ENCODE measurements around the gene MPZL3. TPM values are rescaled to one million over a fixed set of nuclear protein-coding genes. Genes with fewer than 3 reads are reported as not detected.

Gene MPZL3
- total RNA-seq, 1 donor from 2014 or later, result 1.0 TPM

DNA sequence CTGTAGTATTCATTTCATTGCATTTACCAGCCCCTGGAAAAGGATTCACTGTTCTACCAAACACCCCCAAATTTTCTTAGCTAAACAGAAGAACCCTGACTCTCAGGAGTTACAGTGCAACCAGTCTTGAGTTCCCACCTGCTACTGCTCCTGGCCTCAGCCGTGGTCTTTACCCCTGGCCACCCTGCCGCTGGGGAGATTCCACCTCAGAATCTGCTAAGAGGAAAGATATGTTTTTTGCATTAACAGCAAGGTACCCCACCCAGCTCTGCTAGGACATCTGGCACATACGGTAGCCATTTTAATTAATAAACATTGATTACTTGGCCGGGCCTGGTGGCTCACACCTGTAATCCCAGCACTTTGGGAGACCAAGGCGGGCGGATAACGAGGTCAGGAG lies 36.4 kb downstream of the MPZL3 start:
- Histone ChIP-seq H3K27me3 (ENCODE audit: control insufficient read depth in 3 of 3, insufficient read depth in 3 of 3, low read length in 3 of 3) (peaks cover 0 to 10% (median 9%) of the 10 kb centered on the region in 3 donors), H3K9me3 (ENCODE audit: control insufficient read depth in 3 of 3, low read length in 3 of 3) (no peaks in the 10 kb centered on the region), H3K9ac (ENCODE audit: low read depth in 1 of 3, low read length in 3 of 3) (no peak overlapping the region), H3K27ac (ENCODE audit: low read depth, low read length) (no peak overlapping the region), H3K36me3 (ENCODE audit: control insufficient read depth in 3 of 3, insufficient read depth in 3 of 3, low read length in 3 of 3) (no peaks in the 10 kb centered on the region), H3K4me1 (ENCODE audit: control insufficient read depth in 3 of 3, insufficient read depth in 3 of 3, low read length in 3 of 3) (no peaks in the 10 kb centered on the region), H3K4me3 (ENCODE audit: low read length in 3 of 3) (no peak overlapping the region)

GRCh38 chr11:118215262-118215661 lies 36.9 kb downstream of the MPZL3 start:
- H3K4me3 ChIP-seq (ENCODE audit: low read length in 3 of 3), result no peak overlapping the region
- H3K27ac ChIP-seq (ENCODE audit: low read depth, low read length), result no peak overlapping the region
- no peaks in the 10 kb centered on the region for H3K9me3 ChIP-seq (ENCODE audit: control insufficient read depth in 3 of 3, low read length in 3 of 3)
- H3K9ac ChIP-seq (ENCODE audit: low read depth in 1 of 3, low read length in 3 of 3), result no peak overlapping the region
- peaks cover 0 to 12% (median 7%) of the 10 kb centered on the region in 3 donors for H3K27me3 ChIP-seq (ENCODE audit: control insufficient read depth in 3 of 3, insufficient read depth in 3 of 3, low read length in 3 of 3)
- H3K4me1 ChIP-seq (ENCODE audit: control insufficient read depth in 3 of 3, insufficient read depth in 3 of 3, low read length in 3 of 3), result no peaks in the 10 kb centered on the region
- H3K36me3 ChIP-seq (ENCODE audit: control insufficient read depth in 3 of 3, insufficient read depth in 3 of 3, low read length in 3 of 3), result no peaks in the 10 kb centered on the region

DNA sequence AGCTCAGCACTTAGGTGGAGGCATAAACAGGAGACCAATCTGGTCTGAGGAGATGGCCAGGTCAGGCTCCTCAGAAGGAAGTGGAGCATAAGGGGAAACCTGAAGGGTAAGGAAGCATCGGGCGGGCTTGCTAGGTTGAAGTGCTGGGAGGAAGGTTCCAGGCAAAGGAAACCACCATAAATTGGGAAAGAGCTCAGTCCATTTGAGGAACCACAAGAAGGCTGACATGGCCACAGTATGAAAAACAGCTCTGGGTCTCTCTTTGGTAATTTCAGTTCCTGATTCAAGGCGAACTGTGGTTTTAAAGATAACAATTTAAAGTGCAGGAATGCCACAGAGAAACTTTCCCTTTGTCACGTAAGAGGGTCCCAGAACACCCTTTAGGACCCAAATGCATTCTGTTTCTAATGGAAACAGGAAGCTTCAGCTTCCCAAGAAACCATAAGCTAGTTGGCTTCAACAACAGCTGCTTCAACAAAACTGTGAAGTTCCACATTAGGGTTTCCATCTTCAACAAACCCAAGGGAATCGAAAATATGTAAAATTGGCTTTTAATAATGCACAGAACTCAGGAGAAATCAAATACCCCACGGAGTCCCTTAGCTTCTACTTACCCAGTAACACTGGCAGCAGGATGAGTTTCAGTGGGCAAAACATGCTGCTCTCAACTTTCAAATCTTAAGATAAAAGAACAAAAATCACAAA lies 37.8 kb downstream of the MPZL3 start:
- Histone ChIP-seq H3K9me3 (ENCODE audit: control insufficient read depth in 3 of 3, low read length in 3 of 3) (no peaks in the 10 kb centered on the region), H3K9ac (ENCODE audit: low read depth in 1 of 3, low read length in 3 of 3) (no peak overlapping the region), H3K27me3 (ENCODE audit: control insufficient read depth in 3 of 3, insufficient read depth in 3 of 3, low read length in 3 of 3) (peaks cover 0 to 10% (median 7%) of the 10 kb centered on the region in 3 donors), H3K27ac (ENCODE audit: low read depth, low read length) (peak overlapping the region; percentile 36), H3K4me1 (ENCODE audit: control insufficient read depth in 3 of 3, insufficient read depth in 3 of 3, low read length in 3 of 3) (no peaks in the 10 kb centered on the region), H3K4me3 (ENCODE audit: low read length in 3 of 3) (no peak overlapping the region), H3K36me3 (ENCODE audit: control insufficient read depth in 3 of 3, insufficient read depth in 3 of 3, low read length in 3 of 3) (no peaks in the 10 kb centered on the region)

- H3K36me3 ChIP-seq (ENCODE audit: control insufficient read depth in 3 of 3, insufficient read depth in 3 of 3, low read length in 3 of 3), result no peaks in the 10 kb centered on the region
- no peak overlapping the region for H3K9ac ChIP-seq (ENCODE audit: low read depth in 1 of 3, low read length in 3 of 3)
- peaks cover 0 to 10% (median 7%) of the 10 kb centered on the region in 3 donors for H3K27me3 ChIP-seq (ENCODE audit: control insufficient read depth in 3 of 3, insufficient read depth in 3 of 3, low read length in 3 of 3)
- H3K9me3 ChIP-seq (ENCODE audit: control insufficient read depth in 3 of 3, low read length in 3 of 3), result no peaks in the 10 kb centered on the region
- H3K4me3 ChIP-seq (ENCODE audit: low read length in 3 of 3), result no peak overlapping the region
- peak overlapping the region; percentile 36 for H3K27ac ChIP-seq (ENCODE audit: low read depth, low read length)
- H3K4me1 ChIP-seq (ENCODE audit: control insufficient read depth in 3 of 3, insufficient read depth in 3 of 3, low read length in 3 of 3), result no peaks in the 10 kb centered on the region
These were observed 38.4 kb downstream of the MPZL3 start for GRCh38 chr11:118213781-118214180.

GRCh38 chr11:118213201-118213600 lies 39.0 kb downstream of the MPZL3 start:
- peaks cover 0 to 11% (median 7%) of the 10 kb centered on the region in 3 donors for H3K27me3 ChIP-seq (ENCODE audit: control insufficient read depth in 3 of 3, insufficient read depth in 3 of 3, low read length in 3 of 3)
- H3K4me1 ChIP-seq (ENCODE audit: control insufficient read depth in 3 of 3, insufficient read depth in 3 of 3, low read length in 3 of 3), result no peaks in the 10 kb centered on the region
- no peaks in the 10 kb centered on the region for H3K9me3 ChIP-seq (ENCODE audit: control insufficient read depth in 3 of 3, low read length in 3 of 3)
- H3K27ac ChIP-seq (ENCODE audit: low read depth, low read length), result no peak overlapping the region
- H3K36me3 ChIP-seq (ENCODE audit: control insufficient read depth in 3 of 3, insufficient read depth in 3 of 3, low read length in 3 of 3), result no peaks in the 10 kb centered on the region
- H3K9ac ChIP-seq (ENCODE audit: low read depth in 1 of 3, low read length in 3 of 3), result no peak overlapping the region
- H3K4me3 ChIP-seq (ENCODE audit: low read length in 3 of 3), result no peak overlapping the region

GRCh38 chr11:118212781-118213191 lies 39.4 kb downstream of the MPZL3 start:
- H3K27me3 ChIP-seq (ENCODE audit: control insufficient read depth in 3 of 3, insufficient read depth in 3 of 3, low read length in 3 of 3), result peaks cover 0 to 14% (median 10%) of the 10 kb centered on the region in 3 donors
- no peaks in the 10 kb centered on the region for H3K9me3 ChIP-seq (ENCODE audit: control insufficient read depth in 3 of 3, low read length in 3 of 3)
- H3K4me1 ChIP-seq (ENCODE audit: control insufficient read depth in 3 of 3, insufficient read depth in 3 of 3, low read length in 3 of 3), result no peaks in the 10 kb centered on the region
- H3K9ac ChIP-seq (ENCODE audit: low read depth in 1 of 3, low read length in 3 of 3), result no peak overlapping the region
- H3K4me3 ChIP-seq (ENCODE audit: low read length in 3 of 3), result no peak overlapping the region
- H3K36me3 ChIP-seq (ENCODE audit: control insufficient read depth in 3 of 3, insufficient read depth in 3 of 3, low read length in 3 of 3), result no peaks in the 10 kb centered on the region
- no peak overlapping the region for H3K27ac ChIP-seq (ENCODE audit: low read depth, low read length)

- H3K9me3 ChIP-seq (ENCODE audit: control insufficient read depth in 3 of 3, low read length in 3 of 3), result no peaks in the 10 kb centered on the region
- H3K36me3 ChIP-seq (ENCODE audit: control insufficient read depth in 3 of 3, insufficient read depth in 3 of 3, low read length in 3 of 3), result no peaks in the 10 kb centered on the region
- no peak overlapping the region for H3K9ac ChIP-seq (ENCODE audit: low read depth in 1 of 3, low read length in 3 of 3)
- peaks cover 0 to 14% (median 12%) of the 10 kb centered on the region in 3 donors for H3K27me3 ChIP-seq (ENCODE audit: control insufficient read depth in 3 of 3, insufficient read depth in 3 of 3, low read length in 3 of 3)
- H3K4me1 ChIP-seq (ENCODE audit: control insufficient read depth in 3 of 3, insufficient read depth in 3 of 3, low read length in 3 of 3), result no peaks in the 10 kb centered on the region
- H3K27ac ChIP-seq (ENCODE audit: low read depth, low read length), result no peak overlapping the region
- no peak overlapping the region for H3K4me3 ChIP-seq (ENCODE audit: low read length in 3 of 3)
These were observed 39.9 kb downstream of the MPZL3 start for GRCh38 chr11:118212131-118212725.

GRCh38 chr11:118211006-118211405 lies 41.2 kb downstream of the MPZL3 start:
- Histone ChIP-seq H3K4me1 (ENCODE audit: control insufficient read depth in 3 of 3, insufficient read depth in 3 of 3, low read length in 3 of 3) (no peaks in the 10 kb centered on the region), H3K9ac (ENCODE audit: low read depth in 1 of 3, low read length in 3 of 3) (no peak overlapping the region), H3K27me3 (ENCODE audit: control insufficient read depth in 3 of 3, insufficient read depth in 3 of 3, low read length in 3 of 3) (peaks cover 0 to 12% (median 11%) of the 10 kb centered on the region in 3 donors), H3K9me3 (ENCODE audit: control insufficient read depth in 3 of 3, low read length in 3 of 3) (no peaks in the 10 kb centered on the region), H3K27ac (ENCODE audit: low read depth, low read length) (no peak overlapping the region), H3K4me3 (ENCODE audit: low read length in 3 of 3) (no peak overlapping the region), H3K36me3 (ENCODE audit: control insufficient read depth in 3 of 3, insufficient read depth in 3 of 3, low read length in 3 of 3) (no peaks in the 10 kb centered on the region)

DNA sequence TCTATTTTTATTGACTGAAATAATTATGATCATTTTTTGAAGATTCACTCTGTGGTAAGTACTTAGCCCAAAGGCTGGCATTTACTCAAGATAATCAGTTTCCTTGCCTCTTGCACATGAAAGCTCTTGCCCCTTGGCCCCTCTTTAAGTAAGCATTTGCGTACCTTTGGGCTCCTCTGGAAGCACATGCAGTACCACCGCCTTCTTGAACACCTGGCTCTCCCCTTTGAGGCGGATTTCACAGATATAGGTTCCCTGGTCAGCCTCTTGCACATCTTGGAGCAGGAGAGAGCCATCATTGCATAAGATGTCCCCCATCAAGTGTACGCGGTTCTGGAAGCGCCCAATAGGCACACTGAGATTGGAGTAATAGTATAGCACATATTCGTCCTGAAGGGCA lies 41.8 kb downstream of the MPZL3 start:
- Histone ChIP-seq H3K9me3 (ENCODE audit: control insufficient read depth in 3 of 3, low read length in 3 of 3) (no peaks in the 10 kb centered on the region), H3K4me3 (ENCODE audit: low read length in 3 of 3) (no peak overlapping the region), H3K36me3 (ENCODE audit: control insufficient read depth in 3 of 3, insufficient read depth in 3 of 3, low read length in 3 of 3) (no peaks in the 10 kb centered on the region), H3K27ac (ENCODE audit: low read depth, low read length) (no peak overlapping the region), H3K9ac (ENCODE audit: low read depth in 1 of 3, low read length in 3 of 3) (no peak overlapping the region), H3K27me3 (ENCODE audit: control insufficient read depth in 3 of 3, insufficient read depth in 3 of 3, low read length in 3 of 3) (peaks cover 0 to 11% (median 7%) of the 10 kb centered on the region in 3 donors), H3K4me1 (ENCODE audit: control insufficient read depth in 3 of 3, insufficient read depth in 3 of 3, low read length in 3 of 3) (no peaks in the 10 kb centered on the region)

GRCh38 chr11:118209033-118209432 lies 43.1 kb downstream of the MPZL3 start:
- Histone ChIP-seq H3K4me3 (ENCODE audit: low read length in 3 of 3) (no peak overlapping the region), H3K27me3 (ENCODE audit: control insufficient read depth in 3 of 3, insufficient read depth in 3 of 3, low read length in 3 of 3) (peaks cover 0 to 7% (median 7%) of the 10 kb centered on the region in 3 donors), H3K36me3 (ENCODE audit: control insufficient read depth in 3 of 3, insufficient read depth in 3 of 3, low read length in 3 of 3) (no peaks in the 10 kb centered on the region), H3K9ac (ENCODE audit: low read depth in 1 of 3, low read length in 3 of 3) (no peak overlapping the region), H3K9me3 (ENCODE audit: control insufficient read depth in 3 of 3, low read length in 3 of 3) (no peaks in the 10 kb centered on the region), H3K4me1 (ENCODE audit: control insufficient read depth in 3 of 3, insufficient read depth in 3 of 3, low read length in 3 of 3) (no peaks in the 10 kb centered on the region), H3K27ac (ENCODE audit: low read depth, low read length) (no peak overlapping the region)
